Activated naive CD8-positive, alpha-beta T cell treated with anti-CD3 and anti-CD28 coated beads for 36 hours (primary cell): ENCODE data around the gene ZNHIT1. TPM values are rescaled to one million over a fixed set of nuclear protein-coding genes. Genes with fewer than 3 reads are reported as not detected.
"Not testable (repeated sequence)": the region's sequence is repeated elsewhere in the genome, so short reads cannot be mapped to it uniquely, and the experiment has no call there.

ENCODE experiments used
- DNase-seq: peaks from one replicate; pipeline ENCODE4 v3.0.0; 2021
- H3K27ac Mint-ChIP-seq: one replicate; pipeline ENCODE4 v1.8.0; 2022; ENCODE audit warnings: mild to moderate bottlenecking, moderate library complexity, mixed read lengths
- H3K27me3 Mint-ChIP-seq: one replicate; pipeline ENCODE4 v1.8.0; 2022; ENCODE audit warnings: mild to moderate bottlenecking, mixed read lengths
- H3K36me3 Mint-ChIP-seq: one replicate; pipeline ENCODE4 v1.8.0; 2021; ENCODE audit warnings: mild to moderate bottlenecking, mixed read lengths
- H3K4me1 Mint-ChIP-seq: one replicate; pipeline ENCODE4 v1.8.0; 2021; ENCODE audit warnings: mixed read lengths
- H3K4me3 Mint-ChIP-seq: one replicate; pipeline ENCODE4 v1.8.0; 2022; ENCODE audit warnings: mild to moderate bottlenecking, moderate library complexity, mixed read lengths
- H3K9me3 Mint-ChIP-seq: one replicate; pipeline ENCODE4 v1.8.0; 2022; ENCODE audit warnings: mixed read lengths
- total RNA-seq, 2 experiments: library from RNA; stranded (reverse); gene quantifications; one replicate each; pipeline ENCODE4 v1.2.3, GENCODE V29; 2021

The ZNHIT1 gene
- total RNA-seq, 2 experiments from 2014 or later, result 37.3 to 38.5 TPM

DNA sequence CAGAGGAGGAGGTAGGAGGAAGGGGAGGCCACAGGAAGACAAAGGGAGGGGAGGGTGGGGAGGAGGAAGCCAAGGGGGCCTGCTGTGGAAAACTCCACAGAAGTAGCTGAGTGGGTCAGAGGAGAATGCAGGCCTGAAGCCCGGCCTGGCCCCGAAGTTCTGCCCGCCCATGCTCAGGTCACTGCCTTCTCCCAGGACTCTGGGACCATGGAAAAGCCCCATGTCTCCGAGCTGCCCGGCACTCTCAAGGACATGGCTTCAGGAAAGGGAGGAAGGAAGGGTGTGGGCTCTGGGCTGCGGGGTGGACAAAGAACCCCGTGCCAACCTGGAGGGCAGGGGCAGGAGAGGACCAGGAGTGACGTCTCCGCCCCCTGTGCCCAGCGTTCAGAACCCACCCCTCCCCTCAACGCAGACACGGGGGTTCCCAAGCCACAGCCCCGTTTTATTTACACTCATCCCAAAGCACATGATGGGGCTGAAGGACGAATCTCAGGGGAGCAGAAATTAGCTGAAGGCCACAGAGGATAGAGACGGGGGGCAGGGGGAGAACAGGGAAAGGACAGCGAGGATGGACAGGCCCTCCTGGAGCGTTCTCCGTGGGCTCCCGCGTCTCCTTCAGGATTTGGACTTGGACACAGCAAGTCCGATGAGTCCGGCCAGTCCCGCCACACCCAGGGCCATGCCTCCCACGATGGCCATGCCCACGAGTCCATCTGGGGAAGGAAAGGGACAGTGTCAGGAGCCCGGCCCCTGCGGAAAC lies 21.4 kb downstream of the ZNHIT1 start:
- no peak overlapping the region for H3K27ac Mint-ChIP-seq
- no peak for DNase-seq

DNA sequence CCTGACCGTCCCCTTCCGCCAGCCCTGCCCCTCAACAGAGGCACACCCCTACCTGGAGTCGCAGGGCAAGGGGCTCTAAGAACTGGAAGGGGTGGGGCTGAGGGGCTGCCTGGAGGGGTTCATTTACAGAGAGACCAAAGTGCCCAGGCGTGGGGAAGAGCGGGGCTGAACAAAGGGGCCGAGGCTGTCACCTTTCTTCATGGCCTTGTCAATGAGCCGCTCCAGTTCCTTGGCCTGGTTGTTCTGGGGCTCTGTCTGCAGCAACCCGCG lies 21.9 kb downstream of the ZNHIT1 start:
- no peaks in the 10 kb centered on the region for H3K9me3 Mint-ChIP-seq
- peaks cover 10% of the 10 kb centered on the region for H3K36me3 Mint-ChIP-seq
- peaks cover 18% of the 10 kb centered on the region for H3K4me1 Mint-ChIP-seq
- H3K27me3 Mint-ChIP-seq, result no peaks in the 10 kb centered on the region
- no peak overlapping the region for H3K4me3 Mint-ChIP-seq
- H3K27ac Mint-ChIP-seq, result no peak overlapping the region
- no peak for DNase-seq

More for the DNA sequence above, 21.4 kb downstream of the ZNHIT1 start:
- H3K27me3 Mint-ChIP-seq, result no peaks in the 10 kb centered on the region
- H3K9me3 Mint-ChIP-seq, result no peaks in the 10 kb centered on the region
- peaks cover 8% of the 10 kb centered on the region for H3K36me3 Mint-ChIP-seq
- H3K4me3 Mint-ChIP-seq, result no peak overlapping the region
- peaks cover 18% of the 10 kb centered on the region for H3K4me1 Mint-ChIP-seq

DNA sequence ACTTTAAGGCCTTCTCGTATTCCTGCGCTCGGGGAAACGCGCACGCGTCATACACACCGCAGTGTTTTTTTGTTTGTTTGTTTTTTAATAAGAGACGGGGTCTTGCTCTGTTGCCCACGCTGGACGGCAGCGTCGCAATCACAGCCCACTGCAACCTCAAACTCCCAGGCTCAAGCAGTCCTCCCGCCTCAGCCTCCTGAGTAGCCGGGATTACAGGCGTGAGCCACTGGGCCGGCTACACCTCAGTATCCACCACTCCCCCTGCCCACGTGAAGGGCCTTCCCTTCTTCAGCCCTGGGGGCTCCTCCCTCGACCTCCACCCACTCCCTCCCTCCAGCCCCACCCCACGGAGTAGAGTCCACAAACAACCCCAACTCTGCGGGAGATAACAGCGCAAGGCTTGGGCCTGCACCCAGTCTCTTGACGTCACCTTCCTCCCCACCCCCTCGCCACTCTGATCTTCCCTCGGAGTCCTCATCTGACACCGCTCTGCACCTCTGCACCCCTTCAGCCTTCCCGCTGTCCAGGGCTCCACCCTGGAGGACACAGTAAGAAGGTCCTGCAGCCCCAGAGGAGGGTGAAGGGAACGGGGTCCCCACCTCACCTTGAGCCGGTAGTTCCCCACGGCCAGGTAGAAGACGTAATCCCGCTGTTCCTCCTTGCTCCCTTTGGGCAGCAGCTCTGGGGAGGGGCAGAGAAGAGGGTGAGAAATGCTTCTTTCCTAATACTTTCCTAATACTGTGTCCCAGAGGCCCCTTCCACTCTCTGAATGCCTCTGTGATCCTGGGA lies 22.5 kb downstream of the ZNHIT1 start:
- DNase-seq, result no peak
- Mint-ChIP-seq H3K36me3 (peaks cover 15% of the 10 kb centered on the region), H3K27ac (no peak overlapping the region), H3K4me1 (peaks cover 23% of the 10 kb centered on the region), H3K27me3 (no peaks in the 10 kb centered on the region), H3K4me3 (no peak overlapping the region), H3K9me3 (no peaks in the 10 kb centered on the region)

DNA sequence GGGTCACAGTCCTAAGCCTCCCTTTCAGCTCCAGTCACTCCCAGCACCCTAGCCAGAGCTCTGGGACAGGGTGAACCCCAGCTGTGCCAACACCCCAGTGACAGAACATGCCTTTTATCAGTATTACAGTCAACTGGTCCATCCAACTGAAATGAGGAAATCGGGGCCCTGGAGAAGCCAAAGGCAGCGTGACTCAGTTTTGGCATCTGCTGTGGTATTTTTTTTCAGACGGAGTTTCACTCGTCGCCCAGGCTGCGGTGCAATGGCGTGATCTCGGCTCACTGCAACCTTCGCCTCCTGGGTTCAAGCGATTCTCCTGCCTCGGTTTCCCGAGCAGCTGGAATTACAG lies 23.0 kb downstream of the ZNHIT1 start:
- H3K27me3 Mint-ChIP-seq, result no peaks in the 10 kb centered on the region

DNA sequence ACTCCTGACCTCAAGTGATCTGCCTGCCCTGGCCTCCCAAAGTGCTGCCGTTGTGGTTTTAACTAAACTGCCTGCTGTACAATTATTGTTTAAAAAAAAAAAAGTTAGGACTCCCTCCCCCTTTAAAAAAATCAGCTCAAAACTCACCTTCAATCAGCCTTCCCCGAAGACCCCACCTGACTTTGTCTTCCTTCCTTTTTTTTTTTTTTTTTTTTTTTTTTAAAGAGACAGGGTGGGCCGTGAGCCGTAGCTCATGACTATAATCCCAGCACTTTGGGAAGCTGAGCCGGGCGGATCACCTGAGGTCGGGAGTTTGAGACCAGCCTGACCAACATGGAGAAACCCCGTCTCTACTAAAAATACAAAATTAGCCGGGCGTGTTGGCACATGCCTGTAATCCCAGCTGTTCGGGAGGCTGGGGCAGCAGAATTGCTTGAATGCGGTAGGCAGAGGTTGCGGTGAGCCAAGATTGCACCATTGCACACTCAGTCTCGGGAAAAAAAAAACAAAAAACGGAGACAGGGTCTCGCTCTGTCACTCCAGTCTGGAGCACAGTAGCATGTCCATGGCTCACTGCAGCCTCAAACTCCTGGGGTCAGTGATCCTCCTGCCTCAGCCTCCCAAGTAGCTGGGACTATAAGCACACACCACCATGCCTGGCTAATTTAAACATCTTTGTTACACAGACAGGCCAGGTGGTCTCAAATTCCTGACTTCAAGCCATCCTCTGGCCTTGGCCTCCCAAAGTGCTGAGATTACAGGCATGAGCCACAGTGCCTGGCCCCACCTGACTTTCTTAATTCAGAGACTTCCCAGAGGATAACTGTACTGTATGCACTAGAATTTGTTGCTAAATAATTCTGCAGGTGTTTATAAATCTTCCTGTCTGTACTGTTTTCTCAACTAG lies 23.7 kb downstream of the ZNHIT1 start:
- H3K9me3 Mint-ChIP-seq, result no peaks in the 10 kb centered on the region
- H3K27ac Mint-ChIP-seq, result no peak overlapping the region
- DNase-seq, result no peak
- peaks cover 30% of the 10 kb centered on the region for H3K4me1 Mint-ChIP-seq
- no peak overlapping the region for H3K4me3 Mint-ChIP-seq
- no peaks in the 10 kb centered on the region for H3K27me3 Mint-ChIP-seq
- peaks cover 22% of the 10 kb centered on the region for H3K36me3 Mint-ChIP-seq

More for the DNA sequence above, 23.0 kb downstream of the ZNHIT1 start:
- Mint-ChIP-seq H3K36me3 (peaks cover 20% of the 10 kb centered on the region), H3K27ac (no peak overlapping the region), H3K4me1 (peaks cover 28% of the 10 kb centered on the region), H3K9me3 (no peaks in the 10 kb centered on the region), H3K4me3 (no peak overlapping the region)
- DNase-seq, result no peak

DNA sequence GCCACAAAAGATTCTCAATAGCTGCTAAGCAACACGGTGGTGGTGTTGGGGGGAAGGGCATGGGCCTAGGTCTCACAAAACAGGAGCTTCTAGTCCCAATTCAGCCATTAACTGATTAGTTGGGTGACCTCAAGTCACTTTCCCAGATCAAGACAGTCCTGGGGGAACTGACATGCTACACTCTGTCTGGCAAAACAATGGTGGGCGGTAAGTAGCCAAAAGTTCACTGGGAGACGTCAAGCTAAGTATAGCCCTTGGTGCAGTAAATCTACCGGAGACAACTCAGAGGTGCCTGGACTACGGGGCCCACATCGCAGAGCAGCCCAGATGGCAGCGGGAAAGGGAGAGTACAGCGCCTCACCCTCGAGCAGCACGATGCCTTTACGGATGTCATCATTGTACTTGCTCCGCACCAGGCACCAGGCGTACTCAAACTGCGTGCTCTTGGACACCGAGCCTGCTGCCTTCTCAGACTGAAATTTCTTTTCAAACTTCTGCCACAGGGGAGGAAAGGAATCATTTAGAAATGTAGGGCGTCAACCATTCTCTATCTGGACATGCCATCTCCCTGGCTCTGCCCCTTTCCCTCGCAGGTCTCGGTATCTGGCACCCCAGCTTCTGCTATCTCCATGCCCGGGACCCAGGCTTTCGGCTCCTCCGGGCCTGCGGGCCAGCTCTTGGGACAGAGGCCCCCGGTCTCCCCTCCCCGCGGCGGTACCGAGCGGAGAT lies 25.8 kb downstream of the ZNHIT1 start:
- H3K9me3 Mint-ChIP-seq, result no peaks in the 10 kb centered on the region
- H3K27ac Mint-ChIP-seq, result peak overlapping the region; percentile 94
- peak overlapping the region; percentile 96 for H3K4me3 Mint-ChIP-seq
- H3K27me3 Mint-ChIP-seq, result no peaks in the 10 kb centered on the region
- H3K4me1 Mint-ChIP-seq, result peaks cover 36% of the 10 kb centered on the region
- peaks cover 27% of the 10 kb centered on the region for H3K36me3 Mint-ChIP-seq
- no peak for DNase-seq

DNA sequence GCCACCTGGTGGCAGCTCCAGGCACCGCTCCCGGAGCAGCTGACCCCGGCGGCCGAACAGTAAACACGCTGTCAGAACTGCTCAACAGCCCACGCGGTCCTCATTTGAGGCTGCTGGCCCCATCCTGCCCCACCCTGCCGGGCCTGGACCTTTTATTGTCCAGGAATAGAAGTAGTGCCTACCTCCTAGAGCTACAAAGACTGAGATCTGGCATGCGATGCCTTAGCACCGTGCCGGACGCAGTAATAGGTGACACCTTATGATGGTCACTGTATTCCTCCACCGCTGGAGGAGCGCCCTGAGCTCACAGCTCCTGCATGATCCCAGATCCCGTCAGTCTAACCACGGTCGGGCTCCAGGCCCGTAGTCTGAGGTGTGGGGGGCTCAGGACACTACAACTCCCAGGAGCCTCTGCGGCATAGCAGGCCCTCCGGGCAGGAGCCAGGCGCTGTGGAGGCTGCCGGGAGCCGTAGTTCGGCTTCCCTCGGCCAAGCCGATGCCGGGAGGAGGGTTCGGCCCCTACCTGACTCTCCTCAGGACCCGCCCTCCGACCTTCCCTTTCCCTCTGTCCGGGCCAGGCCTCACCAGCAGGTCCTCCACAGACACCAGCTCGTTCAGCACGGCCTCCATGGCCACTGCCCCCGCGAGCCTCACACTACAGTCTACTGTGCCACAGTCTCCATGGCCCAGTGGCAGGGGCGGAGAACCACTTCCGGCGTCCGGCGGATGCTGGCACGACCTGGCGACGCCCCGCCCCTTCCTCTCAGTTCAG lies 26.6 kb downstream of the ZNHIT1 start, which contains the start of gene FIS1:
FIS1 (minus strand) TSS at position 707 of the 772 bp plus-strand sequence; CDS start at position 630, 77 bp downstream.
- peak; percentile 96 for DNase-seq
- Mint-ChIP-seq H3K4me1 (peaks cover 37% of the 10 kb centered on the region), H3K27ac (peak within 1 kb of the TSS; percentile 94), H3K36me3 (peaks cover 27% of the 10 kb centered on the region), H3K27me3 (no peaks in the 10 kb centered on the region), H3K4me3 (peak within 1 kb of the TSS; percentile 96), H3K9me3 (no peaks in the 10 kb centered on the region)

DNA sequence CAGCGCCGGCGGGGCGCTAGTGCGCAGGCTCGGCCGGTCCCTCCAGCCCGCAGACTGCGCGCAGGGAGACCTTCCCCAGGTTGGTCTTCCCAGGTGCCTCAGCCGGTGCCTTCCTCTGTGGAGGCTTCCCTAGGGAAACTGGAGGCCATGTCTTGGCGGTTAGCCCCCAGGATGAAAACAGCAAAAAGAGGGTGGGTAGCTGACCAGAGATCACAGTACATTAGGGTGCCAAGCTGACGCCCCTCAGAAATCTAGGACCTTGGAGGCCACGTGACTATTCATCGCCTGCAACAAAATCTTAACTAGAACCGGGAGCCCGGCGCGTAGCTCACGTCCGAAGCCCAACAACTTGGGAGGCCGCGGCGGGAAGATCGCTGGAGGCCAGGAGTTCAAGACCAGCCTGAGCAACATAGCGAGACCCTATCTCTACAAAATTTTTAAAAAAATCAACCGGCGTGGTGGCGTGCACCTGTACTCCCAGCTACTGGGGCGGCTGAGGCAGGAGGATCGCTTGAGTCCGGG lies 27.2 kb downstream of the ZNHIT1 start:
- H3K9me3 Mint-ChIP-seq, result no peaks in the 10 kb centered on the region
- H3K27ac Mint-ChIP-seq, result peak overlapping the region; percentile 94
- peaks cover 27% of the 10 kb centered on the region for H3K36me3 Mint-ChIP-seq
- DNase-seq, result no peak
- H3K4me1 Mint-ChIP-seq, result peaks cover 40% of the 10 kb centered on the region
- H3K27me3 Mint-ChIP-seq, result no peaks in the 10 kb centered on the region
- peak overlapping the region; percentile 96 for H3K4me3 Mint-ChIP-seq

DNA sequence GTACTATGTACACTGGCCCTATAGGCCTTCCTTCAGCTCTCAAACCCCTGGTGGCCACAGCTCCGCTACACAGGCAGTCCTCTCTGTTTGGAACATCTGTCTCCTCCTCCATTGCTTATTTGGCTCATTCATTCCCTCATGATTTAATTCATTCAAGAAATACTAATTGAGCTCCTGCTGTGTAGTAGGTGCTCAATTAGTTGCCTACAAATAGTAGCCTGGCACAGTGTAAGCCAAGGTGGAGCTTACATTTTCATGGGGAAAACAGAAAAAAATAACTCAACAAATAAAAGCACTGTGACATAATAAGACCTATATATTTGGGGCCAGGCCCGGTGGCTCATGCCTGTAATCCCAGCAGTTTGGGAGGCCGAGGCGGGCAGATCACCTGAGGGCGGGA lies 30.3 kb downstream of the ZNHIT1 start:
- no peak for DNase-seq
- Mint-ChIP-seq H3K4me1 (peaks cover 43% of the 10 kb centered on the region), H3K4me3 (peak overlapping the region; percentile 20), H3K9me3 (no peaks in the 10 kb centered on the region), H3K36me3 (peaks cover 33% of the 10 kb centered on the region), H3K27me3 (no peaks in the 10 kb centered on the region), H3K27ac (no peak overlapping the region)

DNA sequence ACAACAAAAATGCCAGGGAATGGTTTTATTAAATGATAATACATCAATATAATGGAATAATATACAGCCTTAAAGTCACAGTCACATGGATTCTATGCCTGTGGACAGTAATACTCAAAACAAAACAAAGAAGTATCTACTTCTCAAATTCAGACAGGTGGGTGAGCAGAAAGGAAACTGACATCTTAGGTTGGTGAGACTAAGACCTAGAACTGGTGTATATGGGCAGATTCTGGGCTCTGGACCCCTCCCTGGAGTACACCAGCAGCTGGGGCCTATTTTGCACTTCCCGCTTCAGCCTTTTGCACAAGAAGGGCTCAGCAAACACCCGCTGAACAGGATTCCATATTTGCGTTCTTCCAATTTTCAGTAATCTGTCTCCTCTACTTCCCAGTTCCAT lies 32.4 kb downstream of the ZNHIT1 start:
- peaks cover 23% of the 10 kb centered on the region for H3K36me3 Mint-ChIP-seq
- peak overlapping the region; percentile 96 for H3K4me3 Mint-ChIP-seq
- peak overlapping the region; percentile 62 for H3K27ac Mint-ChIP-seq
- peaks cover 32% of the 10 kb centered on the region for H3K4me1 Mint-ChIP-seq
- H3K27me3 Mint-ChIP-seq, result peaks cover 5% of the 10 kb centered on the region
- no peaks in the 10 kb centered on the region for H3K9me3 Mint-ChIP-seq
- DNase-seq, result no peak

DNA sequence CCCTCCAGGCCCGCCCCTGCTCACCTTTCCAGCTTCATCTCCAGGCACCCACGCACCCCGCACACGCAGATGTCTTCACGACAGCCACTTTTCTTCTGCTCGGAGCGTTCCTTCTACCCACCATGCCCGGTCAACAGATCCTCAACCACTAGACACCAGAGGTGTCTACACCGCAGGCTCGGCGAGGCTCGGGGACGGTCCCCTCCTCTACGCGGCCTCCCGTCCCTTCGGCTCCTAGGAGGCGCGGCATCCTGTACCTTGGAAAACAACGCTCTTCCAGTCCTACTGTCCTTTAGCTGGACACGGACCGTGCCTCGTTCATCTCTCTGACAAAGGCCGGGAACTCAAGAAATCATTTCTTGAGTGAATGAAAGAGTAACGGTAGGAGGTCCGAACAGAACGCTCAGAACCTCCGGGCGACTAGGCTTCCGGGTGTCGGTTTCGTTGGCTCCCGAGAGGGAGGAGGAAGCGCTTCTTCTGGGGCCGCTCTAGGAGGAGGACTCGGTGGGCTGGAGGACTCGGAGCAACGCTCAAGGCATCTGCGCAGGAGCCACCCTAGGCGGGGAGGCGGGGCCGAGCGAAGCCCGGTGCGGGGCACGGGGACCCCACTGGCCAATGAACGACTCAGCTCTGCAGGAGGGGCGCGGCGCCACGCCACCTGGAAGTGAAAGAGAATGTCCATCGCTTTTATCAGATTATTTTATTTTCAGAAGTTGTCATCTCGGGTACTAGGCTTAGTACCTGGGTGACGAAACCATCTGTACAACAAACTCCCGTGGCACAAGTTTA lies 34.1 kb downstream of the ZNHIT1 start:
- Mint-ChIP-seq H3K36me3 (peaks cover 14% of the 10 kb centered on the region), H3K9me3 (no peaks in the 10 kb centered on the region), H3K4me3 (peak overlapping the region; percentile 96), H3K27me3 (peaks cover 5% of the 10 kb centered on the region), H3K27ac (peak overlapping the region; percentile 97), H3K4me1 (peaks cover 22% of the 10 kb centered on the region)
- peak; percentile 99 for DNase-seq

DNA sequence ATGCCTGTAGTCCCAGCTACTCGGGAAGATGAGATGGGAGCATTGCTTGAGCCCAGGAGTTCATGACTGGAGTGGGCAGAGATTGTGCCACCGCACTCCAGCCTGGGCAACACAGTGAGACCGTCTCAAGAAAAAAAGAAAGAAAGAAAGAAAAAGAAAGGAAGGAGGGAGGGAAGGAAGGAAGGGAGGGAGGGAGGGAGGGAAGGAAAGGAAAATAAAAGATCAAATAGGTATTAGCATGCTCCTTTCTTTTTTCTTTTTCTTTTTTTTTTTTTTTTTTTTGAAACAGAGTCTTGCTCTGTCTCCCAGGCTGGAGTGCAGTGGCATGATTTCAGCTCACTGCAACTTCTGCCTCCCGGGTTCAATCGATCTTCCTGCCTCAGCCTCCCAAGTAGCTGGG lies 35.2 kb downstream of the ZNHIT1 start:
- DNase-seq, H3K27ac Mint-ChIP-seq, H3K9me3 Mint-ChIP-seq, H3K36me3 Mint-ChIP-seq, H3K27me3 Mint-ChIP-seq: not testable (repeated sequence)
- Mint-ChIP-seq H3K4me3 (peak overlapping the region; percentile 96), H3K4me1 (peaks cover 18% of the 10 kb centered on the region)

DNA sequence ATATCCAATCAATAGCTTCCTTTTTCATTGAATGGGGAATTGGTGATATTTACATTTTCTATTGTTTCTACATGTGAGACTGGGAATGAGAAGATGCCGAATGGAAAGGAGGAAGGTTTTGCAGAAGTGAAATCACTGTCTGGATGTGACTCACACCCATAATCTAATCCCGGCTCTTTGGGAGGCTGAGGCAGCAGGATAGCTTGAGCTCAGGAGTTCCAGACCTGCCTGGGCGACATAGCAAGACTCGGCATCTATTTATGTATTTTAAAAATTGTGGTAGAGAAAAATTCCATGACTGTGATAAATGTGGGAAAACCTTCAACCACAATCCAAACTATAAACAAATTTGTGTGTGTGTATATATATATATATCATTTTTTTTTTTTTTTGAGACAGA lies 37.8 kb downstream of the ZNHIT1 start:
- no peak overlapping the region for H3K27ac Mint-ChIP-seq
- H3K27me3 Mint-ChIP-seq, result peaks cover 5% of the 10 kb centered on the region
- no peaks in the 10 kb centered on the region for H3K9me3 Mint-ChIP-seq
- H3K4me3 Mint-ChIP-seq, result no peak overlapping the region
- DNase-seq, result no peak
- peaks cover 7% of the 10 kb centered on the region for H3K36me3 Mint-ChIP-seq
- peaks cover 7% of the 10 kb centered on the region for H3K4me1 Mint-ChIP-seq
